22Rv1 (cell line): ENCODE data around the gene HCFC1R1.

ENCODE experiments used
- CTCF ChIP-seq: fragments of 450-650 bp; IDR thresholded peaks from 2 replicates; pipeline ENCODE4 v1.5.1; 2017; ENCODE audit warnings: mild to moderate bottlenecking
- ZFX ChIP-seq: fragments of 450-650 bp; IDR thresholded peaks from 2 replicates; pipeline ENCODE4 v1.6.1; 2017; ENCODE audit warnings: antibody characterized with exemption, borderline replicate concordance

- peak; percentile 9; the same call in 1 of the 2 replicates for TF ChIP-seq CTCF
- no peak for TF ChIP-seq ZFX
Observed at GRCh38 chr16:3020247-3020603, 3.5 kb downstream of the HCFC1R1 start, which contains the start of gene TNFRSF12A.
